WI38 (cell line): ENCODE results near the gene TRIO.
A peak's percentile ranks its signal among the peaks of the same experiment; 100 is the strongest.

Experiments used
- H3K4me3 ChIP-seq: 2 replicates; pipeline ENCODE4 v1.5.1; 2011; ENCODE audit warnings: low read depth, mild to moderate bottlenecking, control low read depth, low read length
- TF ChIP-seq, protein P1 (sequence below): IDR thresholded peaks from 2 replicates; pipeline ENCODE4 v1.5.1; 2012; ENCODE audit warnings: low read depth, mild to moderate bottlenecking, control low read depth, low read length

Gene TRIO

DNA sequence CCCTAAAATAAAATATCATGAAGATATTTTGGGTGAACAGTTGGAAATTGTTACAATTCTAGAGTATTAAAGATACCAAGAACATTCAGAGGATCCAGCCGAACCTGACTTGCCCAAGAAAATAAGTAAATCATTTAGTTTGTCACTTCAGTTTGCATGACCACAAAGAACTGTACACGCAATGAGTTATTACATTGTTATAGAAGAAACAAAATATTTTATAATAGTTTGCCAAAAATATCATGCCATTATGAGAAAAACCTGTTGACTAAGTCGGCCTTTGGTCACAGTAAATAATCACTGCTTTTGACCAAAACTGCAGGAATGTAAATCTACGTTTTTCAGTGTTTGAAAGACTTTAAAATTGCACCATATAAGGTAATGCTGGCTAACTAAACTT, 27.9 kb downstream of the TRIO start:
- H3K4me3 ChIP-seq = peak overlapping the region; percentile 23; the same call in 1 of the 2 replicates
- TF ChIP-seq, protein P1, sequence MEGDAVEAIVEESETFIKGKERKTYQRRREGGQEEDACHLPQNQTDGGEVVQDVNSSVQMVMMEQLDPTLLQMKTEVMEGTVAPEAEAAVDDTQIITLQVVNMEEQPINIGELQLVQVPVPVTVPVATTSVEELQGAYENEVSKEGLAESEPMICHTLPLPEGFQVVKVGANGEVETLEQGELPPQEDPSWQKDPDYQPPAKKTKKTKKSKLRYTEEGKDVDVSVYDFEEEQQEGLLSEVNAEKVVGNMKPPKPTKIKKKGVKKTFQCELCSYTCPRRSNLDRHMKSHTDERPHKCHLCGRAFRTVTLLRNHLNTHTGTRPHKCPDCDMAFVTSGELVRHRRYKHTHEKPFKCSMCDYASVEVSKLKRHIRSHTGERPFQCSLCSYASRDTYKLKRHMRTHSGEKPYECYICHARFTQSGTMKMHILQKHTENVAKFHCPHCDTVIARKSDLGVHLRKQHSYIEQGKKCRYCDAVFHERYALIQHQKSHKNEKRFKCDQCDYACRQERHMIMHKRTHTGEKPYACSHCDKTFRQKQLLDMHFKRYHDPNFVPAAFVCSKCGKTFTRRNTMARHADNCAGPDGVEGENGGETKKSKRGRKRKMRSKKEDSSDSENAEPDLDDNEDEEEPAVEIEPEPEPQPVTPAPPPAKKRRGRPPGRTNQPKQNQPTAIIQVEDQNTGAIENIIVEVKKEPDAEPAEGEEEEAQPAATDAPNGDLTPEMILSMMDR = no peak

DNA sequence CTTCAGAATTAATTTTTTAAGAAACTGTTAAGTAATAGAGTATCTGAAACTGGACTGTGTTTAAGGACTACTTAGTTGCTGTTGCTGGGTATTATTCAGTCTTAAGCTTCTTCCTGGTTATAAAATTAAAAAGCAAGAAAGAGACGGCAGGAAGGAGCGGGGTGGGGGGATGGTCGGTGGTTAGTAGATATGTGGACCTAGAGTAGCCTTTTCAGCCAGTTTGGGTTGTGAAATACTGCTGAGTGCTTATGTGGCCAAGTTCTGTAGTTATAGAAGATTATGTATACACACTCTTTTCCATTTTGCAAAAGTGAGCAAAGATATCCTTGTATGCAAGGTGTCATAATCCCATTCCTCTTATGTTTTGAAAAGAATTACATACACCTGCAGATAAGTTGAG, 28.5 kb downstream of the TRIO start:
- TF ChIP-seq, protein P1 = no peak
- H3K4me3 ChIP-seq = peak overlapping the region; percentile 30

DNA sequence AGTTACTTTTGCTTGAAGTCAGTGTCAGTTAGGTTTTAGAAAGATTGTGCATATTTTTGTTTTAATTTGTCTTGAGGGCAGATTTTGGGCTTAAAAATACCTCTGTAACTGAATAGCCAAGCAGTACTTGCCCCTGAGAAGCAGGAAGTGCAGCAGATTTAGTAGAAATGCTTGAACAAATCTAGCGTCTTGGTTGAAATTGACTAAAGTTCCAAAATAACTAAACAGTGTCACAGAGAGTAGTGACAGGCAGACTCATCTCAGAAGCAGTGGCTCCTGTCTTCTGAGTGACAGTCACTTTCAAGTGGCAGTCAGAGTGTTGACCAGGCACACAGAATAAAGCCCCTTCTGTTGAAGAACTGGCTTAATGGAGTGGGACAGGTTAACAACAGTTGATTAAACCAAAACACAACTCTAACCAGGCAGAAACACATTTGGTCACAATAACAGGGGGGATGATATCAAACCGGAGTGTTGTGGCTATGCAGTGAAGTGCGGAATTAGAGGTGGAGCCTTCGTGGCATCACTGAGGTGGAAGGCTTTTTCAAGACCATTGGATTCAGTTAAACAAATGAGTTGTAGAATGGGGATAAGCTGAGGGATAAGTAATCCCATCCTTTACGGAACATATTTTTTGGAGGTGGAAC, 29.1 kb downstream of the TRIO start:
- peak overlapping the region; percentile 30 for H3K4me3 ChIP-seq

DNA sequence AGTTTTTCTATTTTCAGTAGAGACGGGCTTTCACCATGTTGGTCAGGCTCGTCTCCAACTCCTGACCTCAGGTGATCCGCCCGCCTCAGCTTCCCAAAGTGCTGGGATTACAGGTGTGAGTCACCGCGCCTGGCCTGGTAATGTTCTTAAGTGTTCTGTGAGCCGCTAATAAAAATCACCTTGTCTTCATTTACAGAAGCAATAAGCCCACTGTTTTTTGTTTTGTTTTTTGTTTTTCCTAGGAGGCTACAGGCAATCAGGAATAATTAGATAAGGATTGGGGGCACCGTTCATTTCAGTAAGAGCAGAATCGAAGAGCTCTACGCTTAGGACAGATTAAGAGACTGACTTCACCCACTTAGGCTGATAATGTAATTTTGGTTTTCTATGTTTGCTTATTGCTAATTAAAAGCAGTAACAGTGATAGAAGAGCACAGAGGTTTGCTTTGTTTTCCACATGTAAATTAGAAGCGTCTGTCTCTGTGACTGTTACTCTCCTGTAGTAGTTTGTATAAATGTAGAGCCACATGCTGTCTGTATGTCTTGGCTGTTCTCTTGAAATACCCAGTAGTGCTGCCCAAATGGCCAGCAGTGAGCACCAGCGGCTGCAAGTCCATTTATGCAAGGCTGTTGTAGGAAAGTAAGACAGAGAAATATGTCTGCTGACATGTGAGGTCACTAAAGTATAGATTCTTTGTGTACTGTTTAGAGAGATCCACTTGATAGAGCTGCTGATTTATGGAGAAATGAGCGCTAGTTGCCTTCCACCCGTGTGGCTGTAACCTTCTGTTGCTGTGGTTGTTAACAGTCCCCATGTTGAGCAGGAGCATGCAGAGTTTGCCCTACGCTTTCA, 30.5 kb downstream of the TRIO start:
- TF ChIP-seq, protein P1 = no peak
- H3K4me3 ChIP-seq = no peak overlapping the region

More for the DNA sequence above, 29.1 kb downstream of the TRIO start:
- TF ChIP-seq, protein P1 = no peak

DNA sequence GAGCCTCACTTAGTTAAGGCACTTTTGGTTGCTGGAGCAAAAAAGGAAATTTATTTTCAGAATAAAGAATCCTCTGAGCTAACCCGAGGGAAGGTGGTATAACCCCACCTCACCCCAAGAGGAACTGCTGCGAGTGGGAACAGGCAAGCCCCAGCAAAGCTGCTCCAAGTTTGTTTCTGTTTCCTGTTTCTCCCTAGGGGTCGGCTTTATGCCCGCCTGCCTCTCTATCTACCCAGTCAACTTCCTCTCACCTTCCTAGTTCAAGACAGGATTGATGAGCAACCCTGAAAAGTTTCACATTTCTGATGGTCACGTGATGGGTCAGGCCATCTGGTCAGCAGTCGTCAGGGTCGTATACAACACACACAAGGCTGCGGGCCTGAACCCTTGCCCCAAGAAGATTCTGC, 31.1 kb downstream of the TRIO start:
- TF ChIP-seq, protein P1 = no peak
- no peak overlapping the region for H3K4me3 ChIP-seq

DNA sequence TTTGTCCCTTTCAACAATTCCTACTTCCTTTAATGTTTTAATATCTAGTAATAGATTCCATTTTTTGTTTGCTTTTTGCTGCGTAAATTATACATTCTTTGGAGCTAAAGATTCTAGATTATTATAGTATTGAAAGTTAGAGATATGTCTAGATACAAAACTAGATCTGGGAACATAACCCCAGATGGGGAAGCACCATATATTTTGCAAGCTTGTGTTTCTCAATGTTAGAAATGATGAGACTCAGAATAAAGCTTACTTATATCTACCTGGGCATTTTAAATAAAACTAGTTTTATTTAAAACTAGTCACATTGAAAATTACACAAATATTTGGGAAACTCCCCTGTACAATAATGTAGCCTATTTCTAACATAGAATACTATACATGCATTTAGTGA, 32.2 kb downstream of the TRIO start:
- TF ChIP-seq, protein P1 = no peak
- H3K4me3 ChIP-seq = no peak overlapping the region

DNA sequence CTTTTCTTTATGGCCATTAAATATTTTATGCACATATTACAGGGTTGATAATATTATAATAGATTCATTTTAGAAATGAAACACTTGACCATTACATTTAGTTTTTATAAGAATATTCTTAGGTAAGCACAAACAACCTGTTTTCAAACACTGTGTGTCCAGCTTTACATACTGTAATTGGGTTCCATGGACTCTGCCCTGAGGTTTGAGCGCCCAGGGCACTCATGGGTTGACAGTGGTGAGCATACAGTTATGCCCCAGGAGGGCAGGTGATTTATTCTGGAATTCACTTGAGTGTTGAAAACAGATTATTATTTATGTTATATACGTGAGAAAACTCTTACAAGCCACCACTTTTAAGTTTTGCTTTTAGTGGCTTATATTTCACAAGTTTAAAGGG, 33.7 kb downstream of the TRIO start:
- H3K4me3 ChIP-seq = no peak overlapping the region
- TF ChIP-seq, protein P1 = no peak
